Aorta (tissue), 5 donors: Measurements from ENCODE around the gene TMPRSS6. TPM values are rescaled to one million over a fixed set of nuclear protein-coding genes. Genes with fewer than 3 reads are reported as not detected.

ENCODE experiments used
- ATAC-seq: fragments of 200-7000 bp; cut with Tn5 transposase; one replicate; pipeline ENCODE4 v1.9.1; 2022; ENCODE audit warnings: moderate library complexity; ENCODE audit not compliant: low FRiP score
- DNase-seq, 2 donors: peaks; one replicate each; pipeline ENCODE4 v3.0.0-alpha.2; 2020
- H3K27ac ChIP-seq, 2 donors: one replicate each; pipeline ENCODE4 v1.5.1; 2013; ENCODE audit warnings: low read length in 2 of 2, mild to moderate bottlenecking in 2 of 2, moderate library complexity in 2 of 2, control low read depth in 1 of 2, inconsistent platforms in 1 of 2, low read depth in 1 of 2
- H3K27me3 ChIP-seq, 2 donors: one replicate each; pipeline ENCODE4 v1.6.1; 2013; ENCODE audit warnings: control low read depth in 1 of 2, low read length in 1 of 2, mild to moderate bottlenecking in 1 of 2, moderate library complexity in 1 of 2; ENCODE audit not compliant: insufficient read depth in 2 of 2, control insufficient read depth in 1 of 2
- H3K36me3 ChIP-seq, 2 donors: one replicate each; pipeline ENCODE4 v1.6.1; 2013; ENCODE audit warnings: control low read depth in 1 of 2, low read length in 1 of 2, mild to moderate bottlenecking in 1 of 2; ENCODE audit not compliant: insufficient read depth in 2 of 2, control insufficient read depth in 1 of 2
- H3K4me1 ChIP-seq, 2 donors: one replicate each; pipeline ENCODE4 v1.6.1; 2013; ENCODE audit warnings: low read length in 2 of 2, control low read depth in 1 of 2, mild to moderate bottlenecking in 1 of 2, moderate library complexity in 1 of 2; ENCODE audit not compliant: insufficient read depth in 2 of 2, control insufficient read depth in 1 of 2
- H3K4me3 ChIP-seq, 2 donors: one replicate each; pipeline ENCODE4 v1.5.1; 2013; ENCODE audit warnings: low read length in 2 of 2, control low read depth in 1 of 2, mild to moderate bottlenecking in 1 of 2
- H3K9me3 ChIP-seq: one replicate; pipeline ENCODE4 v1.6.1; 2013; ENCODE audit warnings: mild to moderate bottlenecking, low read length; ENCODE audit not compliant: control insufficient read depth
- WGBS, 2 donors: extraction: QIAGEN DNeasy Blood & Tissue Kit; methylation state at CpG; one replicate each; pipeline ENCODE4 v1.1.7; 2013; 5-methylcytosine and 5-hydroxymethylcytosine counted together
- intact Hi-C, 2 donors: fragments of 100-400 bp; cut with DNase I; formaldehyde crosslinking; loops; one replicate each; pipeline versions ENCODE4 v1.14.2 to v1.15.0; 2022
- polyA plus RNA-seq, 2 donors: library from polyadenylated mRNA; stranded (reverse); fragments of 200-250 nt; gene quantifications; one replicate each; pipeline ENCODE4 v1.2.3, GENCODE V29; 2013
- total RNA-seq, 2 donors: library from RNA; stranded (reverse); fragmentation: NEBNext Ultra II Directional; extraction: Animal tissue kit (Norgen Biotek cat#: 25700); gene quantifications; one replicate each; pipeline ENCODE4 v1.2.1, GENCODE V29; 2021
- donor health status: healthy with polysubstance abuse.
- donor health status: Bipolar disorder and iron deficiency.
- donor health status: DM: no; HTN: no; CAD: no.
- donor health status: DM: no; HTN: no; CAD: no.
- donor health status: DM: yes; HTN: yes; CAD: no.

The TMPRSS6 gene
- total and polyA plus RNA-seq, 4 donors, result not detected

DNA sequence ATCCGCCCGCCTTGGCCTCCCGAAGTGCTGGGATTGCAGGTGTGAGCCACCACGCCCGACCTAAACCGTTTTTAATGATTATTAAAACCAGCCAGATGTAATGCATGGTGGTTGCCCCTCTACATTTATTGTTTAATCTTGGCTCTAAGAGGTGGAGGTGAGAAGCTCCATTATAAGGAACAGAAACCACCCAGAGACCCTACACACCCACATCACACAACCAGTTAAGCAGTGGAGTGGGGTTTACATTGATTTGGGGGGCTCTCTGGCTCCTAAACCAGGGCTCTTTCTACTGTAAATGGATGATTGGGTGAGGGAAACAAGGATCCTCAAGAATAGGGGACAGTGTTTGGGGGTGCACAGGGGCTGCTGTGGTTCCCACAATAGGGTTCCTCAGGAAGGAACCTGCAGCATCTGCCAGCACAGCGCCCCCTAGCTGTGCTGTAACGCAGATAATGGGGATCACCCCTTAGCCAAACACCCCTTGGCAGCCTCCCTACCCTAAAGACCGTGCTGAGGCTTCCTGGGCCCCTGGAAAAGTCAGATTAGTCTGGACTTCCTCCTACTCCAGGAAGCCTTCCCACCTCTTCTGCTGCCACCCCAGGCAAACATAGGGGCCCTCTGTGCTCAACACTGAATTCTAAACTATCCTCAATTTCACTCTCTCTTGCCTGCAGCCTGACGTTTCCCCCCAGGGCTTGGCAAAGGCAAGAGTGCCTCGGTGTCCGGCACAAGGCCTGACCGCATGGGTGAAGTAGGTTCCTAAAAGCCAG is 87.6 kb downstream of the TMPRSS6 start:
- DNase-seq (no peak), ATAC-seq (no peak)
- Histone ChIP-seq H3K9me3 (no peaks in the 10 kb centered on the region), H3K4me1 (peaks cover 0 to 3% of the 10 kb centered on the region in 2 donors), H3K36me3 (no peaks in the 10 kb centered on the region), H3K27ac (no peak overlapping the region), H3K27me3 (no peaks in the 10 kb centered on the region), H3K4me3 (no peak overlapping the region)
- WGBS, 2 donors, result 66 to 67% methylated on average over 13 of the region's 13 CpGs
- intact Hi-C loops, result no loop called here

DNA sequence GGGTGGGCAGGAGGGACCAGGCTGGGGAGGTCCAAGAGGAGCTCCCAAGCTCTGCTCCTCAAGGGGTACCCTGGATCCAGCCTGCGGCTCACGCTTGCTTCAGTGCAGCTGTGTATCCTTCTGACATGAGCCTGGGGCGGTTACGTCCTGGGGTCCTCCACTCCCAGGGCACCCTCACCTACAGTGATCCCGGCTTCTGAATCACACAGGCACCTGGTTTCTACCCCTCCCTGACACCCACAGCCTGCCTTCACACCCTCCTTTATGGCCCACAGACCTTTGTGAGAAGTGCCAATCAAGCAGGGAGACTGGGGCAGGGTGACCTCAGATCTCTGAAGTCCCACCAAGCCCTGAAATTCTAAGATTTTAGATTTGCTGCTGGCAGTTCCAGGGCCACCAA is 88.5 kb downstream of the TMPRSS6 start:
- Histone ChIP-seq H3K27ac (no peak overlapping the region), H3K4me3 (no peak overlapping the region), H3K36me3 (no peaks in the 10 kb centered on the region), H3K4me1 (peaks cover 0 to 3% of the 10 kb centered on the region in 2 donors), H3K27me3 (no peaks in the 10 kb centered on the region), H3K9me3 (no peaks in the 10 kb centered on the region)
- ATAC-seq (no peak), DNase-seq (no peak)
- intact Hi-C loops, result no loop called here
- 87 to 93% methylated on average over 5 of the region's 5 CpGs for WGBS, 2 donors

DNA sequence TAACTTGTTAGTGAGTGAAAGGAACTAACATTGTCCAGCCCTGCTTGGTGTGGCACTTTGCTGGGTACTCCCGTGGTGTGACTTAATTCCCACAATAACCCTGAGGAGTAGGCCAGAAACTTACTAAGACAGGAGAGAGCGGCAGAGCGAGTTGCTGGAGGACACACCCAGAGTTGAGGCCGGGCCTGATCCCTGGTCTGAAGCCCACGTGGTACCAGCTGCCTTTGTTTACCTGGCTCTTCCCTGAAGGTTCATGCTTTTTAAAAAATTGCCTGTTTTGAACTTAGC is 89.4 kb downstream of the TMPRSS6 start:
- Histone ChIP-seq H3K27me3 (no peaks in the 10 kb centered on the region), H3K36me3 (no peaks in the 10 kb centered on the region), H3K9me3 (no peaks in the 10 kb centered on the region), H3K4me3 (peak overlapping the region; percentile 93 to 94), H3K27ac (peak overlapping the region in 1 of 2 donors; percentile 9), H3K4me1 (peaks cover 0 to 3% of the 10 kb centered on the region in 2 donors)
- intact Hi-C loops, result no loop called here
- ATAC-seq, result peak; percentile 45
- DNase-seq, result peak in 1 of 2 donors; percentile 69
- WGBS, 2 donors, result 0 to 1% methylated on average over 5 of the region's 5 CpGs

DNA sequence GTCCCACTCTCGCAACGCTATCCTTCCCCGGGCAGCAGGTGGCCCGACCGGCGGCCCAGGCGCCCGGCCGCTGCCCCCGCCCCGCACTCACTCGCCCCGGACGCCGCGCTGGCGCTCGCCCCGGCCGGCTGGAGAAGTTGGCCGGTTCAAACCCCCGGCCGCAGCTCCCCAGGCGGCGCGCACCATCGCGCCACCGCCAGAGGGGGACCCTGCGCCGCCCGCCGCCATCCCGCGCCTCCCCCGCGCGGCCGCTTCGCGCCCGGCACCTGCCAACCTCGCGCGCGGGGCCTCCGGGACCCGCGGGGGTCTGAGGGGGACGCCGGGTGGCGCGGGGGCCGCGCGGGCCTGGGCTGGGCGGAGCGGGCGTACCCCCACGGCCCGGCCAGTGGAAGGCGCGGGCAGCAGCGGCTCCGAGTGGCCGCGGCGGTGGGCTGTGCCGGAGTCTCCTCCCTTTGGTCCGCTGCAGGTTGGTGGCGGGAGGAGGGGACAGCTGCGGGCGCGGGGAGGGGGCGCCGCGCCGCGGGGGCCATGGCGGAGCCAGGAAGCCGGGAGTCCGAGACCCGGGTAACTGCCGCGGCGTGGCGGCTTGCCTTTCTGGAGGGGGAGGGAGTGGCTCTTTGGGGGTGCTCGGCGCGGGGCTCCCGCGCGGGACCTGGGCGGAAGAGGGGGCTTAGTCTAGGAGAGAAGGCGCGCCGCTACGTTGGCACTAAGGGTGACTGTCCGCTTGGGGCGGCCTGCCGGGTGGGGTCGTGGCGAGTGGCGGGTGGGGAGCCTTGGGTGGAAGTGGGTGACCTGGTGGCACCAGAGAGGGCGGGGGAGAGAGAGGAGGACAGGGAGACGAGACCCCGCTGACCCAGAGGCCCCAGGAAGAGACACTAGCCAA is 90.0 kb downstream of the TMPRSS6 start, which contains the start of the genes MPST and TST:
TSS of gene MPST (plus strand) at position 434 of the 883 bp plus-strand sequence. CDS start at position 529, 95 bp downstream.
TSS of gene TST (minus strand) at position 139 of the 883 bp plus-strand sequence. CDS start 715 bp downstream, outside the sequence.
- peaks cover 0 to 3% of the 10 kb centered on the region in 2 donors for H3K4me1 ChIP-seq
- peak within 1 kb of the TSS; percentile 93 to 94 for H3K4me3 ChIP-seq
- no peaks in the 10 kb centered on the region for H3K36me3 ChIP-seq
- H3K27ac ChIP-seq, result peak within 1 kb of the TSS; percentile 36 to 66
- peak; percentile 90 for ATAC-seq
- peak; percentile 87 to 93 for DNase-seq
- no peaks in the 10 kb centered on the region for H3K9me3 ChIP-seq
- intact Hi-C loops, result loop anchor here in 1 of 2 donors (2.0 kb wide), 1 partner anchor 41 kb away; no protein-coding TSS in a partner anchor
- H3K27me3 ChIP-seq, result no peaks in the 10 kb centered on the region
- 1% methylated on average over 87 to 107 of the region's 107 CpGs for WGBS, 2 donors

DNA sequence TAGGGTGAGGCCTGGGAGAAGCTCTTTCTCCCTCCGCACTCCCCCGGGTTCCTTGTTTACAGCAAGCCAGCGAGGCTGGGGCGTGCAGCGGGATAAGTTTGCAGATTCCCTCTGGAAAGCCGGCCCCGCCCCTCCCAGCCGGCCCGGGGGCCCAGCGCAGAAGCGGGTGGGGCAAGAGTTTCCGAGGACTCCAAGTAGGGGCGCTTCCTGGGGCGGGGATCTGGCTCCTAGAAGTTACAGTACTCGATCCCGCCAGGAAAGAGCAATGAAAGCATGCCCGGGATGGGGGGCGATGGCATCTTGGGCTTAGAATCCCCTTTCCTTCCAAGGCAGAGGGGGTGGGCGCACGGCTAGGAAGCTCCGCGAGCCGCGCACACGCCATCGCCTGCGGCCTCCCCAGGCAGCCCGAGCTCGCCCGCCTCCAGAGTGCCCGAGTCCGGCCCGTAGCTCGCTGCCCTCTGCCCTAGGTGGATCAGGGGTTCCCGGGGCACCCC is 90.7 kb downstream of the TMPRSS6 start:
- DNase-seq, result peak; percentile 77 to 87
- Histone ChIP-seq H3K4me3 (peak overlapping the region; percentile 93 to 94), H3K36me3 (no peaks in the 10 kb centered on the region), H3K9me3 (no peaks in the 10 kb centered on the region), H3K27ac (peak overlapping the region; percentile 36 to 66), H3K27me3 (no peaks in the 10 kb centered on the region), H3K4me1 (peaks cover 0 to 3% of the 10 kb centered on the region in 2 donors)
- intact Hi-C loops, result loop anchor here in 1 of 2 donors (2.0 kb wide), 1 partner anchor 40 kb away; no protein-coding TSS in a partner anchor
- 0 to 1% methylated on average over 32 to 35 of the region's 35 CpGs for WGBS, 2 donors
- ATAC-seq, result peak; percentile 58

DNA sequence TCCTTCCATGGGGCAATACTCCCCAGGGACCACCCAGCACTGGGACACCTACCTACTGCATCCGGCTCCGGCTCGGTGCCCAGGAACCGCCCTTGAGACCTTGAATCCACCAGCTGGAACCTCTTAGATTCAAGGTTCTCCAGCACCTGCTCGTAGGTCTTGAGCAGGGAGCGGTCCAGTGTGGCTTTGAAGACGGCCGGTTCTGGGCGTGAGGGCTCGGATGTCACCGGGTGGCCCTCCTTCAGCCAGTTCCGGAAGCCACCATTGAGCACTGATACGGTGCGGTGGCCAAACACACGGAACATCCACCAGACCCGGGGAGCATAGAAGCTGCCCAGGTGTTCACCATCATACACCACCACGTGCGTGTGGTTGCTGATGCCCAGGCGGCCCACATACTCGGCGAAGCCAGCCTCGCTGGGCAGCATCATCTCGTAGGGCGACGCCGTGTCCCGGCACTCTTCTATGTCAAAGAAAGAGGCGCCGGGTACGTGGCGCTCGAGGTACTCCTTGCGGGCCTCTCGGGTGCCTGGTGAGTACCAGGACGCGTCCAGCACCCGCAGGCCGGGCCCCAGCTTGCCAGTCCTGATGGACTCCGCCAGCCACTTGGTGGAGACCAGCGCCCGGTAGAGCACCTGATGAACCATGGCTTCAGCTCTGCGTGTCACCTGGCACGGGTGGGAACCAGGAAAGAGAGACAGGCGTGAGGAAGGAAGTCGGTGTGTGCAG is 91.3 kb downstream of the TMPRSS6 start:
- Histone ChIP-seq H3K4me1 (peaks cover 0 to 3% of the 10 kb centered on the region in 2 donors), H3K27me3 (no peaks in the 10 kb centered on the region), H3K27ac (no peak overlapping the region), H3K4me3 (peak overlapping the region in 1 of 2 donors; percentile 94), H3K9me3 (no peaks in the 10 kb centered on the region), H3K36me3 (no peaks in the 10 kb centered on the region)
- DNase-seq (peak in 1 of 2 donors; percentile 79), ATAC-seq (no peak)
- WGBS, 2 donors, result 68 to 75% methylated on average over 45 of the region's 45 CpGs
- intact Hi-C loops, result loop anchor here in 1 of 2 donors (2.0 kb wide), 1 partner anchor 39 kb away; no protein-coding TSS in a partner anchor

DNA sequence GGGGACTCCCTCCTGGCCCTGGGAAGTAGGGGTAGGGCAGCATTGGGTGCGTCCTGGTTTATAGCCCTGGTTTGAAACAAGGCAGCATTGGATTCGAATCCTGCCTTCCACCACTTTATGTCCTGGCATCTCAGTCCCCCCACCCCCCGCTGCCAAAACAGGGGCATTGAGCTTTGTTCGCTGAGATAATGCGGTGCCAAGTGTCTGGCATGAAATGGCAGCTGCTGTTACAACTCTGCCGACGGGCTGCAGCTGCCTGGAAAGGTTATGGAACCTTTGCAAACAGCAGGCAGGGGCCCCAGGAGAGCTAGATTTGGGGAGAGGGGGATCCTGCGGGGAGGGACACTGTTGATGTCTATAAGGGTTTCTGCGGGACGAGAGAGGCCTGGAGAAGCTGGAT is 92.2 kb downstream of the TMPRSS6 start:
- H3K4me1 ChIP-seq, result peaks cover 0 to 3% of the 10 kb centered on the region in 2 donors
- no peak overlapping the region for H3K4me3 ChIP-seq
- 71 to 72% methylated on average over 10 of the region's 10 CpGs for WGBS, 2 donors
- H3K9me3 ChIP-seq, result no peaks in the 10 kb centered on the region
- H3K36me3 ChIP-seq, result no peaks in the 10 kb centered on the region
- DNase-seq, result peak in 1 of 2 donors; percentile 54
- H3K27ac ChIP-seq, result no peak overlapping the region
- intact Hi-C loops, result no loop called here
- ATAC-seq, result no peak
- H3K27me3 ChIP-seq, result no peaks in the 10 kb centered on the region
